Stomach (tissue), 4 donors: ENCODE data around the gene AVEN.

ENCODE experiments used
- CTCF ChIP-seq, 7 experiments: fragments of 450-650 bp in 4 of 7; fragments of 200-600 bp in 3 of 7; sonication (generic) in 3 of 7; IDR thresholded peaks; one replicate each; pipeline ENCODE4 v1.5.1; 2016 to 2019; ENCODE audit warnings: antibody characterized with exemption in 7 of 7, control low read depth in 2 of 7, mild to moderate bottlenecking in 1 of 7
- EP300 ChIP-seq: sonication (generic); formaldehyde crosslinking; IDR thresholded peaks from one replicate; pipeline ENCODE4 v1.6.1; 2017; ENCODE audit warnings: antibody characterized with exemption
- POLR2A ChIP-seq, 4 donors: fragments of 450-650 bp; IDR thresholded peaks; one replicate each; pipeline ENCODE4 v1.6.1; 2016; ENCODE audit warnings: antibody characterized with exemption in 4 of 4, control low read depth in 2 of 4, mild to moderate bottlenecking in 1 of 4, moderate library complexity in 1 of 4
- POLR2AphosphoS5 ChIP-seq, 3 donors: sonication (generic); formaldehyde crosslinking; IDR thresholded peaks; one replicate each; pipeline ENCODE4 v1.6.1; 2016; ENCODE audit warnings: antibody characterized with exemption in 3 of 3

- TF ChIP-seq CTCF (IDR thresholded peaks at IDR 0.05) (no peak), POLR2A (IDR thresholded peaks at IDR 0.05) (no peak), POLR2AphosphoS5 (IDR thresholded peaks at IDR 0.05) (no peak), EP300 (no peak)
Measured at GRCh38 chr15:33823119-33823518, 215.9 kb downstream of the AVEN start.
